ENCODE results near the gene C16orf82. TPM values are rescaled to one million over a fixed set of nuclear protein-coding genes. Genes with fewer than 3 reads are reported as not detected.
A peak's percentile ranks its signal among the peaks of the same experiment; 100 is the strongest.

Gene C16orf82
- polyA plus RNA-seq, 2 of the 4 experiments (the other 2 are of a cell fraction), result not detected

- FAIRE-seq (no peak), DNase-seq (ENCODE audit: low read depth in 1 of 2, low spot score in 1 of 2) (no peak), ATAC-seq (peak in 1 of 2 experiments; percentile 64; a peak in 3 of 6 replicates)
- Histone ChIP-seq H3K9me3 (no peaks in the 10 kb centered on the region), H3K4me2 (no peak overlapping the region), H3K4me1 (no peaks in the 10 kb centered on the region), H3K4me3 (no peak overlapping the region), H3K27ac (no peak overlapping the region)
- ChIA-PET POLR2A (no interaction called here), CTCF (interaction anchor here (1.4 kb wide), 1 partner anchor 26 kb away, joined by 7 read pairs; no protein-coding TSS in a partner anchor)
- TF ChIP-seq CHD4 (IDR thresholded peaks at IDR 0.05; ENCODE audit: borderline replicate concordance) (no peak), KDM5A (IDR thresholded peaks at IDR 0.05) (no peak), JUNB (IDR thresholded peaks at IDR 0.05) (no peak), HOXB13 (CRISPR knock-in tag; IDR thresholded peaks at IDR 0.05; ENCODE audit: low read depth) (no peak), RFX5 (IDR thresholded peaks at IDR 0.05) (no peak), ATOH8 (CRISPR knock-in tag; IDR thresholded peaks at IDR 0.05; ENCODE audit: low read depth) (no peak), FOSB (CRISPR knock-in tag; IDR thresholded peaks at IDR 0.05) (no peak), USF2 (IDR thresholded peaks at IDR 0.05) (no peak), ELK1 (IDR thresholded peaks at IDR 0.05; ENCODE audit: low read depth, low read length) (no peak), HES2 (IDR thresholded peaks at IDR 0.05) (no peak)
- TF ChIP-seq, protein P1, sequence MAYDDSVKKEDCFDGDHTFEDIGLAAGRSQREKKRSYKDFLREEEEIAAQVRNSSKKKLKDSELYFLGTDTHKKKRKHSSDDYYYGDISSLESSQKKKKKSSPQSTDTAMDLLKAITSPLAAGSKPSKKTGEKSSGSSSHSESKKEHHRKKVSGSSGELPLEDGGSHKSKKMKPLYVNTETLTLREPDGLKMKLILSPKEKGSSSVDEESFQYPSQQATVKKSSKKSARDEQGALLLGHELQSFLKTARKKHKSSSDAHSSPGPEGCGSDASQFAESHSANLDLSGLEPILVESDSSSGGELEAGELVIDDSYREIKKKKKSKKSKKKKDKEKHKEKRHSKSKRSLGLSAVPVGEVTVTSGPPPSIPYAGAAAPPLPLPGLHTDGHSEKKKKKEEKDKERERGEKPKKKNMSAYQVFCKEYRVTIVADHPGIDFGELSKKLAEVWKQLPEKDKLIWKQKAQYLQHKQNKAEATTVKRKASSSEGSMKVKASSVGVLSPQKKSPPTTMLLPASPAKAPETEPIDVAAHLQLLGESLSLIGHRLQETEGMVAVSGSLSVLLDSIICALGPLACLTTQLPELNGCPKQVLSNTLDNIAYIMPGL (CRISPR knock-in tag; IDR thresholded peaks at IDR 0.05; ENCODE audit: borderline replicate concordance), result no peak
- WGBS (ENCODE audit: missing lambda C conversion rate), result 30% methylated on average over 11 of the region's 11 CpGs
These were observed 17.1 kb downstream of the C16orf82 start for GRCh38 chr16:27083861-27084261.

DNA sequence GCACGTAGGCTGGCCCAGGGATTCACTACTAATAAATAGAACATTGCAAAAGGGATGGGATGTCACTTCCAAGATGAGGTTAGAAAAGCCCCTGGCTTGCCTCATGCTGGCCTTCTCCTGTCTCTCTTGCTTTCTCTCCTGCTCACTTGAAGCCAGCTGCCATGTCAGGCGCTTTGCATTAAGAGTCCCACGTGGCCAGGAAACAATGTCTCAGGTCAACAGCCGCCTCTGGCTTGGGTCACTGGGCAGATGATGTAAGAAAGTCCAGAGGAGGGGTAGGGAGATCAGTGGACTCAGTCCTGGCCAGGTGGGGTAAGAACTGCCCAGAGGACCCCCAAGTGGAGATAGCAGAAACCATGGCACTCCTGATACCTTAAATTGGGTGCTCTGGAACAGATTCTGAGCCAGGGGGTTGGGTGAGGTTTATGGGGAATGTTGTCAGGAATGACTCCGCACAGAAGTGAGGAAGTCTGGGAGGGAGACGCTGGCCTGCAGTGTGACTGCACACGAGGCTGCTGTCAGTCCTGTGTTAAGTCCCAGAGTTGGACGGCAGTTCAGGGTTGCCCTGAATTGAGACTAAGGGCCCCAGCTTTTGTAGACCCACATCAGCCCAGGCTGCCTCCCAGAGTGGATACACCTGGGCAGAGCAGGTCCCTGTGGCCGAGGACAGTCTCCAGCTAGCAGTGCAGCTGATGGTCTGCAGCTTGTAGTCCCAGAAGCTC, 17.7 kb downstream of the C16orf82 start:
- no peaks in the 10 kb centered on the region for H3K4me1 ChIP-seq
- H3K4me2 ChIP-seq, result no peak overlapping the region
- H3K9me3 ChIP-seq, result no peaks in the 10 kb centered on the region
- DNase-seq (ENCODE audit: low read depth in 1 of 2, low spot score in 1 of 2) (no peak), ATAC-seq (peak in 1 of 2 experiments; percentile 13; a peak in 1 of 6 replicates), FAIRE-seq (no peak)
- TF ChIP-seq FOSL2 (IDR thresholded peaks at IDR 0.05), result no peak
- TF ChIP-seq FOSL2 (CRISPR knock-in tag; IDR thresholded peaks at IDR 0.05), result no peak
- TF ChIP-seq ZC3H11A (IDR thresholded peaks at IDR 0.05), result no peak
- TF ChIP-seq HOXB13 (CRISPR knock-in tag; IDR thresholded peaks at IDR 0.05; ENCODE audit: low read depth), result no peak
- no peak for TF ChIP-seq EHF (CRISPR knock-in tag; IDR thresholded peaks at IDR 0.05)
- TF ChIP-seq, protein P1 (CRISPR knock-in tag; IDR thresholded peaks at IDR 0.05; ENCODE audit: borderline replicate concordance), result no peak
- no peak for TF ChIP-seq KDM1A (IDR thresholded peaks at IDR 0.05; ENCODE audit: low read depth)
- TF ChIP-seq JUN (IDR thresholded peaks at IDR 0.05), result no peak
- TF ChIP-seq ESRRA (IDR thresholded peaks at IDR 0.05; ENCODE audit: borderline replicate concordance, low read length), result no peak
- TF ChIP-seq HDAC2 (IDR thresholded peaks at IDR 0.05), result no peak
- no peak for TF ChIP-seq KDM5A (IDR thresholded peaks at IDR 0.05)
- TF ChIP-seq PHF8 (IDR thresholded peaks at IDR 0.05; ENCODE audit: borderline replicate concordance, low read depth), result no peak
- no peak for TF ChIP-seq EHMT2 (IDR thresholded peaks at IDR 0.05; ENCODE audit: low read depth)
- TF ChIP-seq HES2 (IDR thresholded peaks at IDR 0.05), result no peak
- H3K27ac ChIP-seq, result no peak overlapping the region
- ChIA-PET CTCF (interaction anchor here (1.2 to 1.4 kb wide), 2 partner anchors 25 to 72 kb away, joined by 3 to 7 read pairs; no protein-coding TSS in a partner anchor), POLR2A (no interaction called here)
- no peak overlapping the region for H3K4me3 ChIP-seq
- WGBS (ENCODE audit: missing lambda C conversion rate), result 24% methylated on average over 9 of the region's 9 CpGs
